Activated CD4-positive, alpha-beta memory T cell treated with anti-CD3 and anti-CD28 coated beads for 36 hours (primary cell): ENCODE measurements around the gene FSCB. TPM values are rescaled to one million over a fixed set of nuclear protein-coding genes. Genes with fewer than 3 reads are reported as not detected.

Source experiments
- CTCF ChIA-PET: fragments of 350-600 bp; sonication (Branson Sonifier 250); formaldehyde crosslinking; loops from one replicate; lab custom pipeline; 2021; ENCODE audit warnings: antibody characterized with exemption, inconsistent platforms; lab: Charles Lee
- POLR2A ChIA-PET: fragments of 350-600 bp; sonication (Branson Sonifier 250); formaldehyde crosslinking; loops from one replicate; lab custom pipeline; 2021; ENCODE audit warnings: antibody characterized with exemption; lab: Charles Lee
- DNase-seq: peaks from one replicate; pipeline ENCODE4 v3.0.0-alpha.2; 2020
- H3K27ac Mint-ChIP-seq: one replicate; pipeline ENCODE4 v1.8.0; 2021; ENCODE audit warnings: mixed read lengths
- H3K27me3 Mint-ChIP-seq: one replicate; pipeline ENCODE4 v1.8.0; 2021; ENCODE audit warnings: mixed read lengths
- H3K36me3 Mint-ChIP-seq: one replicate; pipeline ENCODE4 v1.8.0; 2021; ENCODE audit warnings: mixed read lengths
- H3K4me1 Mint-ChIP-seq: one replicate; pipeline ENCODE4 v1.8.0; 2021; ENCODE audit warnings: low read depth, mixed read lengths
- H3K4me3 Mint-ChIP-seq: one replicate; pipeline ENCODE4 v1.8.0; 2021; ENCODE audit warnings: mild to moderate bottlenecking, mixed read lengths
- H3K9me3 Mint-ChIP-seq: one replicate; pipeline ENCODE4 v1.8.0; 2021; ENCODE audit warnings: mixed read lengths
- intact Hi-C: fragments of 100-400 bp; cut with micrococcal nuclease; formaldehyde crosslinking; loops from one replicate; pipeline ENCODE4 v1.15.1; 2023
- total RNA-seq, 2 experiments: library from RNA; stranded (reverse); gene quantifications; one replicate each; pipeline ENCODE4 v1.2.3, GENCODE V29; 2021

Gene FSCB
- total RNA-seq, 2 experiments from 2014 or later, result not detected

- no peak overlapping the region for H3K27ac Mint-ChIP-seq
- H3K4me3 Mint-ChIP-seq, result no peak overlapping the region
- CTCF ChIA-PET, result no interaction called here
- peaks cover 2% of the 10 kb centered on the region for H3K9me3 Mint-ChIP-seq
- POLR2A ChIA-PET, result no interaction called here
- no peaks in the 10 kb centered on the region for H3K4me1 Mint-ChIP-seq
- H3K27me3 Mint-ChIP-seq, result no peaks in the 10 kb centered on the region
- intact Hi-C loops, result no loop called here
- DNase-seq, result no peak
- no peaks in the 10 kb centered on the region for H3K36me3 Mint-ChIP-seq
Observed at GRCh38 chr14:44477953-44478352, 29.1 kb downstream of the FSCB start.

GRCh38 chr14:44468771-44469170 lies 38.3 kb downstream of the FSCB start:
- Mint-ChIP-seq H3K4me3 (no peak overlapping the region), H3K27me3 (no peaks in the 10 kb centered on the region), H3K27ac (no peak overlapping the region), H3K4me1 (no peaks in the 10 kb centered on the region), H3K9me3 (peaks cover 5% of the 10 kb centered on the region), H3K36me3 (no peaks in the 10 kb centered on the region)
- ChIA-PET CTCF (no interaction called here), POLR2A (no interaction called here)
- no peak for DNase-seq
- intact Hi-C loops, result no loop called here

GRCh38 chr14:44463356-44464004 lies 43.6 kb downstream of the FSCB start:
- intact Hi-C loops, result no loop called here
- Mint-ChIP-seq H3K4me1 (no peaks in the 10 kb centered on the region), H3K36me3 (no peaks in the 10 kb centered on the region), H3K27ac (no peak overlapping the region), H3K4me3 (no peak overlapping the region), H3K9me3 (no peaks in the 10 kb centered on the region), H3K27me3 (no peaks in the 10 kb centered on the region)
- ChIA-PET CTCF (no interaction called here), POLR2A (no interaction called here)
- no peak for DNase-seq

GRCh38 chr14:44462381-44462780 lies 44.7 kb downstream of the FSCB start:
- Mint-ChIP-seq H3K27ac (no peak overlapping the region), H3K4me1 (no peaks in the 10 kb centered on the region), H3K9me3 (peaks cover 3% of the 10 kb centered on the region), H3K4me3 (no peak overlapping the region), H3K36me3 (no peaks in the 10 kb centered on the region), H3K27me3 (no peaks in the 10 kb centered on the region)
- POLR2A ChIA-PET, result no interaction called here
- CTCF ChIA-PET, result no interaction called here
- no peak for DNase-seq
- intact Hi-C loops, result no loop called here

- no peaks in the 10 kb centered on the region for H3K36me3 Mint-ChIP-seq
- peaks cover 9% of the 10 kb centered on the region for H3K9me3 Mint-ChIP-seq
- POLR2A ChIA-PET, result no interaction called here
- H3K27me3 Mint-ChIP-seq, result no peaks in the 10 kb centered on the region
- intact Hi-C loops, result no loop called here
- CTCF ChIA-PET, result no interaction called here
- H3K27ac Mint-ChIP-seq, result no peak overlapping the region
- no peaks in the 10 kb centered on the region for H3K4me1 Mint-ChIP-seq
- no peak overlapping the region for H3K4me3 Mint-ChIP-seq
- no peak for DNase-seq
Observed at GRCh38 chr14:44461811-44462210, 45.3 kb downstream of the FSCB start.
